HAP-1 (cell line): Measurements from ENCODE around the gene PCYOX1L.

ENCODE experiments used
- DNase-seq, 2 experiments: peaks; one replicate each; pipeline ENCODE4 v3.0.0-alpha.2; 2016 to 2020; ENCODE audit warnings: low spot score in 2 of 2
- H3K27me3 ChIP-seq: fragments of 250-450 bp; sonication (Bioruptor Pico); 2 replicates; pipeline ENCODE4 v1.5.1; 2020; ENCODE audit warnings: low read depth, mild to moderate bottlenecking, moderate library complexity
- H3K36me3 ChIP-seq: fragments of 250-450 bp; sonication (Bioruptor Pico); replicated peaks from 2 replicates; pipeline ENCODE4 v1.5.1; 2020; ENCODE audit warnings: mild to moderate bottlenecking
- H3K4me1 ChIP-seq: fragments of 250-450 bp; sonication (Bioruptor Pico); 2 replicates; pipeline ENCODE4 v1.5.1; 2020; ENCODE audit warnings: mild to moderate bottlenecking
- H3K4me3 ChIP-seq: fragments of 250-450 bp; sonication (Bioruptor Pico); 2 replicates; pipeline ENCODE4 v1.5.1; 2020; ENCODE audit warnings: mild to moderate bottlenecking, moderate library complexity
- H3K9me3 ChIP-seq: fragments of 250-450 bp; sonication (Bioruptor Pico); 2 replicates; pipeline ENCODE4 v1.5.1; 2020; ENCODE audit warnings: mild to moderate bottlenecking, moderate library complexity
- in situ Hi-C: fragments of 300-500 bp; cut with MboI; formaldehyde crosslinking; loops from 3 replicates; pipeline ENCODE4 v1.14.3; 2020; ENCODE audit warnings: low sequenced_read_pairs, inconsistent platforms, mixed read lengths

The PCYOX1L gene

DNA sequence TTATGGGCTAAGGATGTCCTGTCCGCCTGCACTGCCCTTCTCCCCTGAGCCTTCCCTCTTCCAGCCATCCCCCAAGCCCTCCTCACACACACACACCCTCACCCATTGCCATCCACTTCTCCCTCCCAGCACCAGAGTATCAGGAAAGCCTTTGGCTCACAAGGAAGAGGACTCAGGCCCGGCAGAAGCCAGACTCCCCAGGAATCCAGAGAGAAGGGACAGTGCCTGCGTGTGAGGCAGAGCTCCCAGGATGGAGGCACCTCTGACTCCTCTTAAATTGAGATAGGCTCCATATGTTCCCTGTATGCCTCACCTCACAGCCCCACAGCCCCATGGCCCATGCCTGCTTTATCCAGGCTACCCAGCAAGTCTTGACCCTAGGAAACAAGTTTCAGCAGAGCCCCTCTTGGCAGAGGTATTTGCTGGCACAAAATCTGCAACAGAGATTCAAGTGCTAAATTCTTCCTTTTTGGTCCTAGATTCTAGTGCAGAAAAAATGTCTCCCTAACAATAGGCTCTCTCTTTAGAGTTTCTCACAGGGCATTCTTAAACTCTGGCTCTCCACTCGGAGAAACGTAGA lies 20.5 kb downstream of the PCYOX1L start:
- no peaks in the 10 kb centered on the region for H3K27me3 ChIP-seq
- no peak overlapping the region for H3K4me3 ChIP-seq
- in situ Hi-C loops = loop anchor here (10.0 kb wide), 1 partner anchor 186 kb away; no protein-coding TSS in a partner anchor
- H3K4me1 ChIP-seq = no peaks in the 10 kb centered on the region
- no peaks in the 10 kb centered on the region for H3K36me3 ChIP-seq
- DNase-seq = no peak
- H3K9me3 ChIP-seq = no peaks in the 10 kb centered on the region

DNA sequence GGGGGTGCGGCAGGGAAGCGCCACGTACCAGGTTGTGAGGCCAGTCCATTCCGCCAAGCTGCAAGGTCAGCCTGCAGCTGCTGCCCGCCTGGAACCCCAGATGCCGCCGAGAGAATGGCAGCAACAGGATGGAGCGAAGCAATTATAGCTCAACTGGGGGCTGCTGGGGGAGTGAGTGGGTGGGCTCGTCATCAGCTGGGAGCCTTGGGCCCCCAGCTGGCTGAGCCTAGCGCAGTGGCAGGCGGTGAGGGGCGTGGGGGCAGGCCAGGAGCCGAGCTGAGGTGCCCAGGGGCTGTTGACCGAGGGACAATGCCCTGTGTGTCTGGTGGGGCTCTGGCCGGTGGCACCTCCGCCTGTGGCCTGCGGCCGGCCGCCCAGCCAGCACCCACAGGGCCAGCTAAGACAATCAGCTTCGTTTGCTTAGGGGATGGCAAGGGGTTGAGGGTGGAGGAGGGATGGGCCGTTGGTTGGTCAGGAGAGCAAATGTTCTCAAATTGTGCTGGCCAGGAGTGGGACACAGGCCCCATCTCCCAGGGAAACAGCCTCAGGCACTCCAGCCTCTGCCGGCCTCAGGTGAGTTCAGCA lies 21.4 kb downstream of the PCYOX1L start, which contains the start of gene IL17B:
IL17B (minus strand) TSS at position 116 of the 585 bp plus-strand sequence; CDS start at position 49, 67 bp downstream.
- no peaks in the 10 kb centered on the region for H3K36me3 ChIP-seq
- H3K4me1 ChIP-seq = no peaks in the 10 kb centered on the region
- H3K9me3 ChIP-seq = no peaks in the 10 kb centered on the region
- in situ Hi-C loops = loop anchor here (10.0 kb wide), 1 partner anchor 186 kb away; no protein-coding TSS in a partner anchor
- no peak within 1 kb of the TSS for H3K4me3 ChIP-seq
- no peaks in the 10 kb centered on the region for H3K27me3 ChIP-seq
- no peak for DNase-seq

DNA sequence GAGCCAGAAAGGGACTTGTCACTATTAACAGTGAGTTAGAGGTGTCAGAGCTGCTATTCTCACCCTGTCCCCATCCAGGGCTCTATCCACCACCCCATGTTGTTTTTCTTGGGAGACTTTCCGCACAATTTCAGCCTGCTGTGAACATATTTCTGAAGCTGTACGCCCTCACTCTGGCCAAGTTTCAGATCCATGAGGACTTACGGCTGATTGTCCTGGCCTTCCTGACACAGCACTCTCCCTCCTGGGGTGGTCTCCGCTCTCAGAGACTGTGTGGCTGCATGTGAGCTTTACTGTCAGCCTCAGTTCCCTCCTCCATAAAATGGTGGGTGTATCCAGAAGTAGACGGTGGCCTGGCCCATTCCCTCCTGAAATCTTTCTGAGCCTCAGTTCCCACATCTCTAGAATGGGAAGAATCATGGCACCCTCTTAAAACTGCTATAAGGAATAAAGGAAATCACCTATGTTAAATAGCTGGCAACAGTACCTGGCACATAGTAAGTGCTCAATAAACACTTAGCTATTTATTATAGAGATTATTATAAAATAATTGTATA lies 22.1 kb downstream of the PCYOX1L start:
- Histone ChIP-seq H3K36me3 (no peaks in the 10 kb centered on the region), H3K27me3 (no peaks in the 10 kb centered on the region), H3K4me3 (no peak overlapping the region), H3K9me3 (no peaks in the 10 kb centered on the region), H3K4me1 (no peaks in the 10 kb centered on the region)
- in situ Hi-C loops = loop anchor here (10.0 kb wide), 1 partner anchor 185 kb away; no protein-coding TSS in a partner anchor
- no peak for DNase-seq

GRCh38 chr5:149380466-149381121 lies 22.7 kb downstream of the PCYOX1L start:
- DNase-seq = no peak
- Histone ChIP-seq H3K4me1 (no peaks in the 10 kb centered on the region), H3K27me3 (no peaks in the 10 kb centered on the region), H3K9me3 (no peaks in the 10 kb centered on the region), H3K4me3 (no peak overlapping the region), H3K36me3 (no peaks in the 10 kb centered on the region)
- in situ Hi-C loops = no loop called here

DNA sequence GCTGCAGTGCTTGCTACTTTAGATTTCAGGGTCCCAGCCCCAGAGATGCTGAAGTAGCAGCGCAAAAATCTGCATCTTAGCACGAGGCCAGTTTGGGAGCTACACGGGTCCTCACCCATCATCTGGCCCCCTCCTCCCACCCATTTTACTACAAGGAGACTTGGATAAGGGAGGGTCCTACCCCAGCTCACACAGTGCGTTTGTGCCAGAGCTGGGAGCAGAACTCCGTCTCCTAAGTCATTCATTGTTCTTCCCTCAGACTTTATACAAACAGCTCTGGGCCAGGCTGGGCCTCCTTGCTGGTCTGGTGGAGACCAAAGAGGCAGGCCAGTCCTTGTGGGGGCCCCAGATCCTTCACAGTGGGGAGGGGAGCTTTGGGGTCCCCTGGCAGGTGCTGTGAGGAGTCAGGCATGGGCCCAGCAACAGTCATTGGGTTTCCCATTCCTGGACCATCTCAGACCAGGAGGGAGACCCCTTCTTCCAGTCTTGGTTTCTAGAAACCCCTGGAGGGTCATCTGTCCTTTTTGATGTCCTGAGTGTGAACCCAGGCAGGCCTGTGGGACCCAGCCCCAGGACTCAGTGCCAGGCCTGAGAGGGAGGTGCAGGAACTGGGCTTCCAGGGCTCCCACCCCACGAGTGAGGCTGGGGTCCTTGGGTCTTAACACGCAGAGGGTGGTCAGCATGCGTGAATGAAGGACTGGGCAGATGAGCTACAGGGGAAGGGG lies 23.6 kb downstream of the PCYOX1L start:
- in situ Hi-C loops = no loop called here
- Histone ChIP-seq H3K4me3 (no peak overlapping the region), H3K36me3 (no peaks in the 10 kb centered on the region), H3K9me3 (no peaks in the 10 kb centered on the region), H3K27me3 (no peaks in the 10 kb centered on the region), H3K4me1 (no peaks in the 10 kb centered on the region)
- no peak for DNase-seq

- no peaks in the 10 kb centered on the region for H3K4me1 ChIP-seq
- H3K9me3 ChIP-seq = no peaks in the 10 kb centered on the region
- DNase-seq = peak; percentile 45 to 89
- in situ Hi-C loops = no loop called here
- no peaks in the 10 kb centered on the region for H3K27me3 ChIP-seq
- H3K4me3 ChIP-seq = no peak overlapping the region
- H3K36me3 ChIP-seq = no peaks in the 10 kb centered on the region
These were observed 24.1 kb downstream of the PCYOX1L start for GRCh38 chr5:149381986-149382338.

DNA sequence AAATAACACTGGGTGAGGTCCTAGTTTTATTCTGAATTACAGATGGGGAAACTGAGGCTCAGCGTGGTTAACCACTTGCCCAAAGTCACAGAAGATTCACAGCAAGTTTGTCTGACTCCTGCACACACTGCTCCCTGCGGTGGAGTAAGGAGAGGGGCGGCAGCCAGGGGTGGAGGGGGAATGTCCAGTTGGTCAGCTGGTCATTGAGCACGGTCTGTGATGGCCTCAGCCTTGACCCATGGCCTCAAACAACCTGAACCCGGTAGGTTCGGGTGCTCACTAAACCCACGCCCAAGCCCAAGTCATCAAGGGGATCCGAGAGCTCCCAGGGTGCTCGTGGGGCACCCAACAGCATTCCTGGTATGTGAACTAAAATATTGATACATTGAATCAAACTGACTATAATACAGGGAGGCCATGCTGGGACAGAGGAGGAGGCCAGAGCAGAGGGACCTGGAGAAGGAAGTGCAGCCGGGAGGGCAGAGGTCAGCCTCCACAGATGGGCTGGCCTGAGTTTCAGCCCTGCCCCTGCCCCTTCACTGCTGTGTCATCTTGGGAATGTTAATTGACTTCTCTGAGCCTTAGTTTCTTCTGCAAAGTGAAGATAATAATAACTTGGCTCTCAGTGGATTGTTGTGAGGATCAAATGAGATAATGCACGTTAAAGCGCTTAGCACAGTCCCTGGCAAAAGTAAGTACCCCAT lies 24.8 kb downstream of the PCYOX1L start:
- H3K27me3 ChIP-seq = no peaks in the 10 kb centered on the region
- no peak overlapping the region for H3K4me3 ChIP-seq
- no peaks in the 10 kb centered on the region for H3K4me1 ChIP-seq
- in situ Hi-C loops = no loop called here
- DNase-seq = no peak
- H3K36me3 ChIP-seq = no peaks in the 10 kb centered on the region
- no peaks in the 10 kb centered on the region for H3K9me3 ChIP-seq

DNA sequence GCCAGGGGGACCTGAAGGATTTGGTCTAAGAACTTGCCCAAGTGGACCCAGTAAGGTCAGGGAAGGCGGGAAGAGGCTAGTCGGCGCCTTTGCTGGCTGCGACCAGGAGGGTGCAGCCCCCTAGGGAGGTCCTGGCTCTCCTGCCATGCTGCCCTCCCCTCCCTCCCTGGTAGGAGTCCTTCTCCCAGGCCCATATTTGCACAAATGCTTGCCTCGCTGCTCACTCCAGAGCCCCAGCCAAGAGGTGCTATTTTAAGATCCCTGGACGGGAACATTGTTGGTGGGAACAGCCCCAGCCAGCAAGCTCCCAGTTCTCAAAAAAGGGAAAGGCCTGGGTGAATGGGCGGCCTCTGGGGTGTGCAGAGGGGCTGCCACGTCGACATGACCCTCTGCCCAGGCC lies 25.6 kb downstream of the PCYOX1L start:
- Histone ChIP-seq H3K4me3 (no peak overlapping the region), H3K9me3 (no peaks in the 10 kb centered on the region), H3K4me1 (no peaks in the 10 kb centered on the region), H3K27me3 (no peaks in the 10 kb centered on the region), H3K36me3 (no peaks in the 10 kb centered on the region)
- in situ Hi-C loops = no loop called here
- no peak for DNase-seq

DNA sequence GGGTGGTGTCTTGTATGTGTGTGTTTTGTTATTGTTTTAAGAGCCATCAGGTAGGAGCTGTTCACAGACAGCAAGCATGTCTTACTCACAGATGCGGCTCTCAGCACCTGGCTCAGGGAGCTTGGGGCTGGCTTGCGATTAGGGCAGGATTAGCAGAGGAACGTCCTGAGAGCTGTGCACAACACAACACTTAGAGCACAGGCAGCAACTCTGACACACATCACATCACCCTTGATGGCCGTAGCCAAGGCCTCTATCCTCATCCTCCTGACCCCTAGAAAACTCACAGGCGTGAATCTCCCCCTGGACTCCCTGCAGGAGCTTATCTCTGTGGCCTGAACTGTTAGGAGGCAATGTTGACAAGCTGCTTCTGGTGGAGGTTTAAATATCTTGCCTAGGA lies 28.3 kb downstream of the PCYOX1L start:
- Histone ChIP-seq H3K27me3 (no peaks in the 10 kb centered on the region), H3K4me1 (no peaks in the 10 kb centered on the region), H3K4me3 (no peak overlapping the region), H3K36me3 (no peaks in the 10 kb centered on the region), H3K9me3 (no peaks in the 10 kb centered on the region)
- DNase-seq = no peak
- in situ Hi-C loops = no loop called here

- Histone ChIP-seq H3K9me3 (no peaks in the 10 kb centered on the region), H3K4me3 (no peak overlapping the region), H3K4me1 (no peaks in the 10 kb centered on the region), H3K27me3 (no peaks in the 10 kb centered on the region), H3K36me3 (no peaks in the 10 kb centered on the region)
- in situ Hi-C loops = no loop called here
- DNase-seq = no peak
These were observed 29.3 kb downstream of the PCYOX1L start for GRCh38 chr5:149387081-149387631.

DNA sequence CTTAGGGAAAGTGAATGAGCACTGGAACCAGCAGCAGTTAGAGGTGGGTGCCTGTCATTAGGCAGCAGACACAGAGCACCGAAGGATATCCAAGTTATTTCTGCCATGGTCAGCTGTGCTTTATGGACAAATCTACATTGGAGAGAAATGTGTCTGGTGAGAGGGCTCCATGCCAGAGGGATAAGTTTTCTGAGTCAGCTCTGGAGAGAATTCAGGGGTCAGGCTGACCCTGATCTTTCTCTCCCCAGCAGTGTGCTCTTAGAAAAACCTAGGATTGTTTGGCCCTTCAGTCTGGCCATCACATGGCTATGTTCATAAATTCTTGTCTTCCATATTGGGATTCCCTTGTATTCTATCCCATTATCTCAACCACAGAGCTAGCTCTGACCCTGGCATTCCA lies 30.1 kb downstream of the PCYOX1L start:
- Histone ChIP-seq H3K27me3 (no peaks in the 10 kb centered on the region), H3K36me3 (no peaks in the 10 kb centered on the region), H3K9me3 (no peaks in the 10 kb centered on the region), H3K4me3 (no peak overlapping the region), H3K4me1 (no peaks in the 10 kb centered on the region)
- no peak for DNase-seq
- in situ Hi-C loops = no loop called here

DNA sequence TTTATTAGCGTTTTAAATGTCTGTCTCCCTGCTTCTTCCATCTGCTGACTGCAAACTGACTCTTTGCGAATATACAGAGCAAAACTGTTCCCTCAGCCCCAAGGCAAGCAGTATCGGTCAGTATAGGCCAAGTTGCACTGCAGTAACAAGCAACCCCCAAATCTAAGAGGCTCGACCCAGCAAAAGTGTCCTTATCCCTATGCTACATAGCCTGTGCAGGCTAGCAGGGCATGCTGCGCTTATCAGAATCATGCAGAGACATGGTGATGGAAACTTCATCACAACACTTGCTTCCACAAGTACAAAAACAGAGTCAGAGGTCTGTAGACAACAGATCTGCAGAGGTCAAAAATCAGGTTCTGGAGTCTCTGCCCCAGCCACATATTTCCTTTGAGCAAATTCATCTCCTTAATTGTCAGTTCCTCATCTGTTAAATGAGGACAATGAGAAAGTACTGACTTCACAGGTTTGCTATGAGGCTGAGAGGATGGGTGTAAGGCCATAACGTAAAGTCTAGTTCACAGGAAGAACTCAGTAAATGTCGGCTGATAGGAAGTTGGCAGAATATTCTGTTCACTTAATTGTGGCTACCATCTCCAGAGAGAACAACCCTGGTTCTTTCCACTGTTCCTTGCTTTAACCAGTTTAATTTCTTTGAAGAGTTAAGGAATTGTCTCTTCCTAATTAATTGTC lies 30.8 kb downstream of the PCYOX1L start:
- H3K9me3 ChIP-seq = no peaks in the 10 kb centered on the region
- no peaks in the 10 kb centered on the region for H3K36me3 ChIP-seq
- in situ Hi-C loops = no loop called here
- H3K4me3 ChIP-seq = no peak overlapping the region
- no peak for DNase-seq
- H3K27me3 ChIP-seq = no peaks in the 10 kb centered on the region
- no peaks in the 10 kb centered on the region for H3K4me1 ChIP-seq
